ENCODE results near the gene DHRSX.

- TF ChIP-seq CTCF (IDR thresholded peaks at IDR 0.05) (no peak), POLR2A (IDR thresholded peaks at IDR 0.05) (no peak)
Measured at GRCh38 chrX:2410279-2411020, 90.3 kb downstream of the DHRSX start.

All from thyroid gland (tissue), 4 donors.